ENCODE results near the gene MKRN2. TPM values are rescaled to one million over a fixed set of nuclear protein-coding genes. Genes with fewer than 3 reads are reported as not detected.
"Not testable (repeated sequence)": the region's sequence is repeated elsewhere in the genome, so short reads cannot be mapped to it uniquely, and the experiment has no call there.

Gene MKRN2
- total and polyA plus RNA-seq, 2 of the 8 experiments (the other 6 are each of a cell fraction or from before 2014, with no cell fraction given), result 15.3 to 17.6 TPM

GRCh38 chr3:12630843-12631242 lies 74.0 kb downstream of the MKRN2 start:
- CTCF ChIA-PET (ENCODE audit: partially characterized antibody), result interaction anchor here (1.0 kb wide), 1 partner anchor 15 kb away, joined by 3 read pairs; no protein-coding TSS in a partner anchor

More at GRCh38 chr3:12630843-12631242, 74.0 kb downstream of the MKRN2 start:
- H4K8ac ChIP-seq (ENCODE audit: extremely low read depth, insufficient read depth, low read length); H4K91ac ChIP-seq (replicated peaks; ENCODE audit: insufficient read length, low read length); H3K27me3 ChIP-seq (replicated peaks in 1 of 4; ENCODE audit: control insufficient read depth in 3 of 4, extremely low read depth in 1 of 4, insufficient read depth in 3 of 4, low read length in 3 of 4); H3K36me3 ChIP-seq (ENCODE audit: control insufficient read depth in 2 of 4, insufficient read depth in 4 of 4, low read length in 3 of 4); H2AK5ac ChIP-seq (ENCODE audit: low read depth, low read length); H3K23me2 ChIP-seq (ENCODE audit: low read depth, low read length); H3K4me2 ChIP-seq (ENCODE audit: insufficient read depth in 1 of 2, low read depth in 2 of 2, low read length in 2 of 2); H2BK12ac ChIP-seq (ENCODE audit: low read depth, low read length); FAIRE-seq; H3K18ac ChIP-seq (ENCODE audit: extremely low read depth, low read length); H3K4me3 ChIP-seq (ENCODE audit: extremely low read depth in 1 of 4, insufficient read depth in 2 of 4, low read depth in 3 of 4, low read length in 4 of 4); H2BK20ac ChIP-seq (ENCODE audit: low read length); H3K4ac ChIP-seq (replicated peaks; ENCODE audit: insufficient read length, low read depth, low read length); H2BK120ac ChIP-seq (replicated peaks; ENCODE audit: low read depth, low read length); H3K27ac ChIP-seq (ENCODE audit: low read depth, low read length); H3K56ac ChIP-seq (replicated peaks; ENCODE audit: insufficient read length, low read depth, low read length); H2BK15ac ChIP-seq (ENCODE audit: low read length); H2BK5ac ChIP-seq (ENCODE audit: low read depth, low read length); H3K9me3 ChIP-seq (ENCODE audit: insufficient read depth in 2 of 2, low read depth in 1 of 2, low read length in 1 of 2); H3K9ac ChIP-seq (replicated peaks in 1 of 4; ENCODE audit: extremely low read depth in 1 of 4, low read depth in 3 of 4, low read length in 3 of 4); H3K14ac ChIP-seq (ENCODE audit: insufficient read length); H2AFZ ChIP-seq (ENCODE audit: low read length); DNase-seq (ENCODE audit: low read depth in 1 of 2, low spot score in 2 of 2); H4K5ac ChIP-seq (ENCODE audit: insufficient read length, low read depth, low read length); H3K23ac ChIP-seq (ENCODE audit: insufficient read length); H3K4me1 ChIP-seq (replicated peaks in 1 of 4; ENCODE audit: control insufficient read depth in 3 of 4, insufficient read depth in 4 of 4, low read length in 3 of 4); H3K79me1 ChIP-seq (ENCODE audit: low read depth, low read length): not testable (repeated sequence)
- POLR2A ChIA-PET (ENCODE audit: partially characterized antibody), result interaction anchor here (0.7 kb wide), 1 partner anchor 11 kb away, joined by 3 read pairs; no protein-coding TSS in a partner anchor
- 92% methylated on average over 7 of the region's 7 CpGs; no CpG with 5 or more reads in 1 of the 2 experiments for WGBS, 2 experiments (ENCODE audit: extremely low coverage in 1 of 2, insufficient coverage in 1 of 2, insufficient read length in 1 of 2, insufficient replicate concordance in 2 of 2, low coverage in 1 of 2, low lambda C conversion rate in 2 of 2, missing lambda C conversion rate in 1 of 2)
- Histone ChIP-seq H3K79me2 (ENCODE audit: control insufficient read depth in 1 of 2, insufficient read depth in 2 of 2, low read length in 2 of 2) (peaks cover 7 to 92% of the 10 kb centered on the region in 2 experiments; a peak in 3 of 4 replicates), H4K20me1 (replicated peaks in 1 of 2; ENCODE audit: control insufficient read depth in 1 of 2, insufficient read depth in 2 of 2, low read length in 2 of 2) (peaks cover 12 to 16% of the 10 kb centered on the region in 2 experiments)
